ENCODE results near the gene MICA.

- TF ChIP-seq POLR2A (IDR thresholded peaks at IDR 0.05) (no peak), CTCF (IDR thresholded peaks at IDR 0.05) (no peak)
Measured at GRCh38 chr6:31354864-31355582, 48.4 kb upstream of the MICA start.
